H1 (cell line): ENCODE measurements around the gene ACP6.

Experiments
- EP300 ChIP-seq, 2 experiments: IDR thresholded peaks; 1 replicate in 1 of 2; 2 replicates in 1 of 2; pipeline ENCODE4 v1.6.1; 2011 to 2012; ENCODE audit warnings: low read depth in 2 of 2, low read length in 2 of 2, mild to moderate bottlenecking in 2 of 2, borderline replicate concordance in 1 of 2, inconsistent platforms in 1 of 2, moderate library complexity in 1 of 2
- POLR2A ChIP-seq, 2 experiments: IDR thresholded peaks; 1 replicate in 1 of 2; 2 replicates in 1 of 2; pipeline ENCODE4 v1.6.1; 2011; ENCODE audit warnings: low read depth in 2 of 2, low read length in 2 of 2, mild to moderate bottlenecking in 2 of 2; ENCODE audit errors: control extremely low read depth in 1 of 2
- SRF ChIP-seq: IDR thresholded peaks from 2 replicates; pipeline ENCODE4 v1.6.1; 2011; ENCODE audit warnings: mild to moderate bottlenecking, low read depth, low read length, moderate library complexity
- TF ChIP-seq, protein P1 (sequence below): IDR thresholded peaks from 2 replicates; pipeline ENCODE4 v1.6.1; 2011; ENCODE audit warnings: low read depth, mild to moderate bottlenecking, low read length; ENCODE audit not compliant: insufficient read depth

DNA sequence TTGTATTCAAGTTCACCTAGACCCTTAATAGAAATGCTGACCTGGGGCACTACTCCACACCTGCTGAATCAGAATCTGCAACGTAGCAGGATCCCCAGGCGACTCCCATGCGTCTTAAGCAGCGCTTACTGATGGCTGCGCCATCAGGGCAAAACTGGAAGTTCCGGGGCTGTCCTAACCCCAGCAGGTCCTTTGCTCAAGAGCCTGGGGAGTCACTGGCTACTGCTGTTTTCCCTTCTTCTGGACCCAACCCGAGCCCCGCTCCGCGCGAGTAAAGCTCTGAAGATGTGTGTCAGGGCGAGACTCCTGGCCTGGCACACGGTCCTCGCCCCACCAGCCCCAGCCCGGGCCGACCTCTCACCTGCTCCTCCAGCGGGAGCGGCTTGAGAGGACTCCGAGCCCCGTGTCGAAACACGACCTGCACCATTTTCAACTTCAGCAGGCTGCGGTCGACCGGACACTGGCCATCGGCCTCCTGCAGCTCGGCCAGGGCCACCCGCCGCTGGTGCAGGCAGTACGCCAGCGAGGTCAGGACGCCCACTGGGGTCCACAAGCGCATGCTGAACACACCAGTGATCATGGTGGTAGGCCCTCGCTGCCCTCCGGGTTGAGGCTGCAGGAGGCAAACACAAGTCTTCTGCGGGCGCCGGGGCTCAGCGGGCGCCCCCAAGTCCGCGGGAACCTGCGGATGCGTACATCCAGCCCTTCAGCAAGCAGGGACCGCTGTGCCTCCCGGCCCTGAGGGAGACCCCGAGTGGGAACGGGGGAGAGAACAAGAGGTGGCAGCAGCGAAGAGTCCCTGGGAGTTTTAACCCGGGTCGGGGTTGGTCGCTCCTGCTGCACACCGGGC is 630 bp downstream of the ACP6 start:
- TF ChIP-seq, protein P1, sequence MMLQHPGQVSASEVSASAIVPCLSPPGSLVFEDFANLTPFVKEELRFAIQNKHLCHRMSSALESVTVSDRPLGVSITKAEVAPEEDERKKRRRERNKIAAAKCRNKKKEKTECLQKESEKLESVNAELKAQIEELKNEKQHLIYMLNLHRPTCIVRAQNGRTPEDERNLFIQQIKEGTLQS = no peak
- TF ChIP-seq EP300 (IDR thresholded peaks at IDR 0.05; ENCODE audit: borderline replicate concordance in 1 of 2, low read depth in 2 of 2, low read length in 2 of 2) (no peak), POLR2A (IDR thresholded peaks at IDR 0.05; ENCODE audit: control extremely low read depth in 1 of 2, low read depth in 2 of 2, low read length in 2 of 2) (no peak), SRF (no peak)
